Measurements from ENCODE around the gene EXD3. TPM values are rescaled to one million over a fixed set of nuclear protein-coding genes. Genes with fewer than 3 reads are reported as not detected.

EXD3 gene
- total and polyA plus RNA-seq, 2 of the 13 experiments (the other 11 are each of a cell fraction or from before 2014, with no cell fraction given): 2.7 to 4.8 TPM

- no peak for TF ChIP-seq AFF4 (CRISPR knock-in tag; IDR thresholded peaks at IDR 0.05)
- no peak for TF ChIP-seq GMEB1 (CRISPR knock-in tag; IDR thresholded peaks at IDR 0.05; ENCODE audit: borderline replicate concordance)
- TF ChIP-seq ZSCAN25 (CRISPR knock-in tag; IDR thresholded peaks at IDR 0.05): no peak
- TF ChIP-seq ZBTB14 (CRISPR knock-in tag; IDR thresholded peaks at IDR 0.05): no peak
- no peak for TF ChIP-seq ZNF549 (CRISPR knock-in tag; IDR thresholded peaks at IDR 0.05)
- TF ChIP-seq ZSCAN29 (CRISPR knock-in tag; conservative IDR thresholded peaks at IDR 0.05): no peak
- no peak for TF ChIP-seq ZNF432 (CRISPR knock-in tag; IDR thresholded peaks at IDR 0.05; ENCODE audit: borderline replicate concordance)
- no peak for TF ChIP-seq ZBTB21 (CRISPR knock-in tag; IDR thresholded peaks at IDR 0.05)
- TF ChIP-seq FOXP4 (CRISPR knock-in tag; IDR thresholded peaks at IDR 0.05): no peak
- peak; percentile 15; the same call in 1 of the 2 replicates for TF ChIP-seq MYC (CRISPR knock-in tag; IDR thresholded peaks at IDR 0.05; ENCODE audit: borderline replicate concordance)
- no peak for TF ChIP-seq TRAFD1 (CRISPR knock-in tag; IDR thresholded peaks at IDR 0.05; ENCODE audit: borderline replicate concordance)
- TF ChIP-seq SALL1 (CRISPR knock-in tag; IDR thresholded peaks at IDR 0.05): no peak
- 0 out of 2 replicates have a peak, but pooled peaks have one; percentile 6 for TF ChIP-seq ZNF768 (CRISPR knock-in tag; IDR thresholded peaks at IDR 0.05)
- no peak for TF ChIP-seq PTBP1 (IDR thresholded peaks at IDR 0.05; ENCODE audit: low read depth, low read length, poor library complexity, severe bottlenecking)
- TF ChIP-seq ZNF800 (CRISPR knock-in tag; IDR thresholded peaks at IDR 0.05): no peak
- no peak for TF ChIP-seq SCMH1 (CRISPR knock-in tag; IDR thresholded peaks at IDR 0.05; ENCODE audit: borderline replicate concordance)
Observed at GRCh38 chr9:137383081-137383783, 39.7 kb downstream of the EXD3 start (continued).
